HepG2 (cell line): Measurements from ENCODE around the gene ABL2. TPM values are rescaled to one million over a fixed set of nuclear protein-coding genes. Genes with fewer than 3 reads are reported as not detected.
A peak's percentile ranks its signal among the peaks of the same experiment; 100 is the strongest.

ENCODE experiments used
- AKAP8 ChIP-seq: sonication (generic); formaldehyde crosslinking; IDR thresholded peaks from 2 replicates; pipeline ENCODE4 v1.5.1; 2020; ENCODE audit warnings: mild to moderate bottlenecking, missing genetic modification reagents
- ATM ChIP-seq: fragments of 450-650 bp; IDR thresholded peaks from 2 replicates; pipeline ENCODE4 v1.7.1; 2017; ENCODE audit warnings: mild to moderate bottlenecking, borderline replicate concordance
- CCAR2 ChIP-seq: fragments of 200-400 bp; formaldehyde crosslinking; optimal IDR thresholded peaks from 2 replicates; pipeline ENCODE3; 2018; ENCODE audit warnings: low read depth, mild to moderate bottlenecking, low read length, moderate library complexity
- CCDC6 ChIP-seq: sonication (generic); formaldehyde crosslinking; IDR thresholded peaks from 2 replicates; pipeline ENCODE4 v1.8.1; 2022; ENCODE audit warnings: mild to moderate bottlenecking, missing genetic modification reagents, moderate library complexity
- CEBPB ChIP-seq: IDR thresholded peaks from 2 replicates; pipeline ENCODE4 v1.6.1; 2011; ENCODE audit warnings: low read depth, low read length, improper control_type of control experiment, borderline replicate concordance
- KDM3A ChIP-seq: IDR thresholded peaks from 2 replicates; pipeline ENCODE4 v1.6.1; 2018; ENCODE audit warnings: low read depth, missing compliant biosample characterization
- KLF15 ChIP-seq: sonication (generic); formaldehyde crosslinking; IDR thresholded peaks from 2 replicates; pipeline ENCODE4 v1.8.1; 2023; ENCODE audit warnings: borderline replicate concordance, mild to moderate bottlenecking, inconsistent platforms, missing genetic modification reagents, mixed read lengths
- MBNL3 ChIP-seq: fragments of 250-450 bp; sonication (Bioruptor Pico); conservative IDR thresholded peaks from 2 replicates; pipeline ENCODE4 v1.8.0; 2022; ENCODE audit warnings: mild to moderate bottlenecking, inconsistent platforms
- NR1H2 ChIP-seq: sonication (generic); formaldehyde crosslinking; IDR thresholded peaks from 2 replicates; pipeline ENCODE4 v1.8.1; 2022; ENCODE audit warnings: low read depth, missing genetic modification reagents, borderline replicate concordance
- PHF5A ChIP-seq: IDR thresholded peaks from one replicate; pipeline ENCODE4 v1.6.1; 2018; ENCODE audit warnings: low read depth, missing genetic modification reagents; ENCODE audit not compliant: unreplicated experiment
- PRPF4 ChIP-seq: fragments of 200-400 bp; formaldehyde crosslinking; IDR thresholded peaks from 2 replicates; pipeline ENCODE4 v1.6.1; 2016; ENCODE audit warnings: low read length, low read depth; ENCODE audit not compliant: poor library complexity, severe bottlenecking
- RXRB ChIP-seq: IDR thresholded peaks from 2 replicates; pipeline ENCODE4 v1.6.1; 2016; ENCODE audit warnings: borderline replicate concordance, missing genetic modification reagents, missing compliant biosample characterization
- SMYD3 ChIP-seq: sonication (generic); formaldehyde crosslinking; IDR thresholded peaks from 2 replicates; pipeline ENCODE4 v1.8.1; 2023; ENCODE audit warnings: mild to moderate bottlenecking, missing genetic modification reagents
- SUZ12 ChIP-seq: fragments of 150-350 bp; IDR thresholded peaks from 2 replicates; pipeline ENCODE4 v1.6.1; 2014; ENCODE audit warnings: low read depth, low read length
- ZFP82 ChIP-seq: sonication (generic); formaldehyde crosslinking; IDR thresholded peaks from 2 replicates; pipeline ENCODE4 v1.5.1; 2020; ENCODE audit warnings: mild to moderate bottlenecking, missing genetic modification reagents, borderline replicate concordance
- ZMYM2 ChIP-seq: sonication (generic); formaldehyde crosslinking; IDR thresholded peaks from 2 replicates; pipeline ENCODE4 v1.8.0; 2022; ENCODE audit warnings: mild to moderate bottlenecking, missing genetic modification reagents
- ZNF253 ChIP-seq: sonication (generic); formaldehyde crosslinking; IDR thresholded peaks from 2 replicates; pipeline ENCODE4 v1.8.0; 2022; ENCODE audit warnings: mild to moderate bottlenecking, missing genetic modification reagents, borderline replicate concordance
- ZNF549 ChIP-seq: sonication (generic); formaldehyde crosslinking; IDR thresholded peaks from 2 replicates; pipeline ENCODE4 v1.5.0; 2020; ENCODE audit warnings: missing genetic modification reagents
- polyA plus RNA-seq, 8 experiments: library from polyadenylated mRNA; depleted of rRNA in 3 of 8; stranded (reverse) in 7 of 8; unstranded in 1 of 8; fragments of >200 nt; fragmentation: Illumina TruSeq in 4 of 8; extraction: Trizol in 4 of 8; gene quantifications; 2 replicates each; pipeline versions ENCODE4 v1.2.1 to v1.2.3, GENCODE V29; 2011 to 2016; ENCODE audit warnings: low read depth in 4 of 8, missing spikeins in 1 of 8, mixed read lengths in 1 of 8; ENCODE audit not compliant: insufficient read depth in 1 of 8
- total RNA-seq, 5 experiments: library from RNA; depleted of rRNA; stranded (reverse); fragments of >200 nt; fragmentation: Illumina TruSeq; extraction: Trizol; gene quantifications; 2 replicates each; pipeline ENCODE4 v1.2.3, GENCODE V29; 2016; ENCODE audit warnings: low read depth in 1 of 5
- TF ChIP-seq, protein P1 (sequence below): sonication (generic); formaldehyde crosslinking; IDR thresholded peaks from 2 replicates; pipeline ENCODE4 v1.8.1; 2023; ENCODE audit warnings: mild to moderate bottlenecking, inconsistent platforms, moderate library complexity, missing genetic modification reagents, borderline replicate concordance
- TF ChIP-seq, protein P2 (sequence below): IDR thresholded peaks from 2 replicates; pipeline ENCODE4 v1.6.1; 2016; ENCODE audit warnings: missing genetic modification reagents, missing compliant biosample characterization
- TF ChIP-seq, protein P3 (sequence below): sonication (generic); formaldehyde crosslinking; IDR thresholded peaks from 2 replicates; pipeline ENCODE4 v1.5.0; 2020; ENCODE audit warnings: missing genetic modification reagents
- TF ChIP-seq, protein P4 (sequence below): sonication (generic); formaldehyde crosslinking; IDR thresholded peaks from 2 replicates; pipeline ENCODE4 v1.5.1; 2020; ENCODE audit warnings: mild to moderate bottlenecking, missing genetic modification reagents, borderline replicate concordance

Gene ABL2
- total and polyA plus RNA-seq, 2 of the 13 experiments (the other 11 are each of a cell fraction or from before 2014, with no cell fraction given): 5.8 to 6.0 TPM

DNA sequence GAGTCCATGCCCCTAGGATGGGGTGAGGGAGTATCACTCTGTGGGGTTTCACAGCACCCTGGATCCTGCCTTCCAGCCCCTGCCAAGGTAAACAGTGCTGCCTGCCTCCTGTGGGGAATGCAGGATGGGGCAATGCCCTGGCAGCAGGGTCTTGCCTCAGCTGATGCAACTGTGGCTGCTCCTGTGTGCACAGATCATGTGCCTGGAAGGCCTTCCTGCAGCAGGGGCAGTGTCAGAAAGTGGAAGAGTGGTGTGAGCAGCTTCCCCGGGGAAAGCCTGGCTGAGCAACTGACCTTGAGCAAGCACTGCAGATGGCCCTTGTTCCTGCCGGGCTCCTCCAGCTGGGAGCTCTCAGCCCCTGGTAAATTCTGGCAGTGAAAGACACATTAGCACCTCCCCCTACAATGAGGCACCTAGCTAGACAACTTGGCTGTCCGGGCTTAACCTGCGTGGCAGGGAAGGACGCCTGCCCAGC is 137.7 kb downstream of the ABL2 start (continued):
- TF ChIP-seq, protein P1, sequence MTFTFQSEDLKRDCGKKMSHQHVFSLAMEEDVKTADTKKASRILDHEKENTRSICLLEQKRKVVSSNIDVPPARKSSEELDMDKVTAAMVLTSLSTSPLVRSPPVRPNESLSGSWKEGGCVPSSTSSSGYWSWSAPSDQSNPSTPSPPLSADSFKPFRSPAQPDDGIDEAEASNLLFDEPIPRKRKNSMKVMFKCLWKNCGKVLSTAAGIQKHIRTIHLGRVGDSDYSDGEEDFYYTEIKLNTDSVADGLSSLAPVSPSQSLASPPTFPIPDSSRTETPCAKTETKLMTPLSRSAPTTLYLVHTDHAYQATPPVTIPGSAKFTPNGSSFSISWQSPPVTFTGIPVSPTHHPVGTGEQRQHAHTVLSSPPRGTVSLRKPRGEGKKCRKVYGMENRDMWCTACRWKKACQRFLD (CRISPR knock-in tag): no peak
- TF ChIP-seq CCAR2: no peak
- TF ChIP-seq, protein P2, sequence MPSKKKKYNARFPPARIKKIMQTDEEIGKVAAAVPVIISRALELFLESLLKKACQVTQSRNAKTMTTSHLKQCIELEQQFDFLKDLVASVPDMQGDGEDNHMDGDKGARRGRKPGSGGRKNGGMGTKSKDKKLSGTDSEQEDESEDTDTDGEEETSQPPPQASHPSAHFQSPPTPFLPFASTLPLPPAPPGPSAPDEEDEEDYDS: no peak
- TF ChIP-seq RXRB: peak; percentile 77
- TF ChIP-seq, protein P3, sequence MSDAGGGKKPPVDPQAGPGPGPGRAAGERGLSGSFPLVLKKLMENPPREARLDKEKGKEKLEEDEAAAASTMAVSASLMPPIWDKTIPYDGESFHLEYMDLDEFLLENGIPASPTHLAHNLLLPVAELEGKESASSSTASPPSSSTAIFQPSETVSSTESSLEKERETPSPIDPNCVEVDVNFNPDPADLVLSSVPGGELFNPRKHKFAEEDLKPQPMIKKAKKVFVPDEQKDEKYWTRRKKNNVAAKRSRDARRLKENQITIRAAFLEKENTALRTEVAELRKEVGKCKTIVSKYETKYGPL: no peak
- no peak for TF ChIP-seq MBNL3 (CRISPR knock-in tag)
- no peak for TF ChIP-seq ZMYM2 (CRISPR knock-in tag)
- TF ChIP-seq ATM: no peak
- TF ChIP-seq ZNF253 (CRISPR knock-in tag): no peak
- no peak for TF ChIP-seq PRPF4
- TF ChIP-seq CCDC6 (CRISPR knock-in tag): peak; percentile 86
- TF ChIP-seq ZFP82: no peak
- no peak for TF ChIP-seq ZNF549 (CRISPR knock-in tag)
- TF ChIP-seq NR1H2 (CRISPR knock-in tag): no peak
- TF ChIP-seq SMYD3 (CRISPR knock-in tag): no peak
- no peak for TF ChIP-seq KLF15 (CRISPR knock-in tag)
- no peak for TF ChIP-seq SUZ12
- TF ChIP-seq CEBPB: peak; percentile 98
- TF ChIP-seq, protein P4, sequence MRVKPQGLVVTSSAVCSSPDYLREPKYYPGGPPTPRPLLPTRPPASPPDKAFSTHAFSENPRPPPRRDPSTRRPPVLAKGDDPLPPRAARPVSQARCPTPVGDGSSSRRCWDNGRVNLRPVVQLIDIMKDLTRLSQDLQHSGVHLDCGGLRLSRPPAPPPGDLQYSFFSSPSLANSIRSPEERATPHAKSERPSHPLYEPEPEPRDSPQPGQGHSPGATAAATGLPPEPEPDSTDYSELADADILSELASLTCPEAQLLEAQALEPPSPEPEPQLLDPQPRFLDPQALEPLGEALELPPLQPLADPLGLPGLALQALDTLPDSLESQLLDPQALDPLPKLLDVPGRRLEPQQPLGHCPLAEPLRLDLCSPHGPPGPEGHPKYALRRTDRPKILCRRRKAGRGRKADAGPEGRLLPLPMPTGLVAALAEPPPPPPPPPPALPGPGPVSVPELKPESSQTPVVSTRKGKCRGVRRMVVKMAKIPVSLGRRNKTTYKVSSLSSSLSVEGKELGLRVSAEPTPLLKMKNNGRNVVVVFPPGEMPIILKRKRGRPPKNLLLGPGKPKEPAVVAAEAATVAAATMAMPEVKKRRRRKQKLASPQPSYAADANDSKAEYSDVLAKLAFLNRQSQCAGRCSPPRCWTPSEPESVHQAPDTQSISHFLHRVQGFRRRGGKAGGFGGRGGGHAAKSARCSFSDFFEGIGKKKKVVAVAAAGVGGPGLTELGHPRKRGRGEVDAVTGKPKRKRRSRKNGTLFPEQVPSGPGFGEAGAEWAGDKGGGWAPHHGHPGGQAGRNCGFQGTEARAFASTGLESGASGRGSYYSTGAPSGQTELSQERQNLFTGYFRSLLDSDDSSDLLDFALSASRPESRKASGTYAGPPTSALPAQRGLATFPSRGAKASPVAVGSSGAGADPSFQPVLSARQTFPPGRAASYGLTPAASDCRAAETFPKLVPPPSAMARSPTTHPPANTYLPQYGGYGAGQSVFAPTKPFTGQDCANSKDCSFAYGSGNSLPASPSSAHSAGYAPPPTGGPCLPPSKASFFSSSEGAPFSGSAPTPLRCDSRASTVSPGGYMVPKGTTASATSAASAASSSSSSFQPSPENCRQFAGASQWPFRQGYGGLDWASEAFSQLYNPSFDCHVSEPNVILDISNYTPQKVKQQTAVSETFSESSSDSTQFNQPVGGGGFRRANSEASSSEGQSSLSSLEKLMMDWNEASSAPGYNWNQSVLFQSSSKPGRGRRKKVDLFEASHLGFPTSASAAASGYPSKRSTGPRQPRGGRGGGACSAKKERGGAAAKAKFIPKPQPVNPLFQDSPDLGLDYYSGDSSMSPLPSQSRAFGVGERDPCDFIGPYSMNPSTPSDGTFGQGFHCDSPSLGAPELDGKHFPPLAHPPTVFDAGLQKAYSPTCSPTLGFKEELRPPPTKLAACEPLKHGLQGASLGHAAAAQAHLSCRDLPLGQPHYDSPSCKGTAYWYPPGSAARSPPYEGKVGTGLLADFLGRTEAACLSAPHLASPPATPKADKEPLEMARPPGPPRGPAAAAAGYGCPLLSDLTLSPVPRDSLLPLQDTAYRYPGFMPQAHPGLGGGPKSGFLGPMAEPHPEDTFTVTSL (CRISPR knock-in tag): no peak
- no peak for TF ChIP-seq PHF5A
- TF ChIP-seq KDM3A (CRISPR knock-in tag): peak; percentile 31; the same call in 1 of the 2 replicates
- TF ChIP-seq AKAP8 (CRISPR knock-in tag): 0 out of 2 replicates have a peak, but pooled peaks have one; percentile 62
